ENCODE measurements around the gene EYA2.

- TF ChIP-seq CTCF (IDR thresholded peaks at IDR 0.05; ENCODE audit: low read depth, low read length, missing input control) (no peak), JUND (IDR thresholded peaks at IDR 0.05) (no peak), SP1 (IDR thresholded peaks at IDR 0.05) (no peak), MAX (IDR thresholded peaks at IDR 0.05) (no peak), HNF4A (conservative IDR thresholded peaks at IDR 0.05) (no peak), EGR1 (IDR thresholded peaks at IDR 0.05; ENCODE audit: low read depth in 2 of 2) (no peak), YY1 (IDR thresholded peaks at IDR 0.05) (no peak), RAD21 (IDR thresholded peaks at IDR 0.05) (no peak), NR2F2 (IDR thresholded peaks at IDR 0.05) (no peak), REST (IDR thresholded peaks at IDR 0.05) (no peak), ATF3 (IDR thresholded peaks at IDR 0.05) (no peak), RXRA (IDR thresholded peaks at IDR 0.05) (no peak)
These were observed 41.9 kb downstream of the EYA2 start for GRCh38 chr20:46936415-46937156.
